Colon (tissue), 2 donors: Measurements from ENCODE around the gene CXXC4.

Experiments used
- FAIRE-seq: peaks from 2 replicates; lab custom pipeline; 2012; peaks lifted over from hg19 to GRCh38; lab: Jason Lieb, UNC
- donor health status: control.
- donor health status: control.

Gene CXXC4

DNA sequence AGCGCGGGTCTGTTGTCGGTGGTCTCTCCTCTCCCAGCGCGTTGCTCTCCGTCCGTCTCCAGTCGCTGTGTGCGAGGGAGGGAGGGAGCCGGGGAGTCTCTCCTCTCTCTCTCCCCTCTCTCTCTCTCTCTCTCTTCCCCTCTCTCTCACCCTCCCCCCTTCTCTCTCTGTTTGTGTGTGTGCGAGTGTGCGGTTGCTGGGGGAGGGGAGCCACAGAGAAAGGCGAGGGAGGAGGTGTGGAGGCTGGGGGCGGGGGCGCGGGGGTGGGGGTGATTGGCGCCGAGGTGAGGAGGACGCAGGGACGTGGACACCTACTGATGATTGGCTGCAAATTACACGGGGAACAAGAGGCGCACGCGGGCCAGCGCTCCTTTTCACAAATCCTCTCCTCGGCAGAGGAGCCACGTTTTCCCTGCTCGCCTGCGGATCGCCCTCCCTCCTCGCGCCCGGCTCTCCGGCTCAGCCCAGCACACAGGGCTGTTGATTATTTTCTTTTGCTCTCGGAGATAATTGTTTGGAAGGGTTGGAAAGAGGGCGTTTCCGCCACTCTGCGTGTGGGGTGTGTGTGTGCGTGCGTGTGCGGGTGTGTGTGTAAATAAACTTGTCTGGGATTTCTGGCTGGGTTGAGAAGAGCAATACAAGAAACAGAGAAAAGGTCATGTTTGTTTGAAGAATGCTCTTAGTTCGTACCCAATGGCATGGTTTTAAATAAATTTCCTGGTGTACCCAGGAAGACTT lies at the start of gene CXXC4:
Gene CXXC4, minus strand, starts transcription at position 73 of the 738 bp plus-strand sequence. CDS start 3,092 bp downstream, outside the sequence.
- no peak for FAIRE-seq

DNA sequence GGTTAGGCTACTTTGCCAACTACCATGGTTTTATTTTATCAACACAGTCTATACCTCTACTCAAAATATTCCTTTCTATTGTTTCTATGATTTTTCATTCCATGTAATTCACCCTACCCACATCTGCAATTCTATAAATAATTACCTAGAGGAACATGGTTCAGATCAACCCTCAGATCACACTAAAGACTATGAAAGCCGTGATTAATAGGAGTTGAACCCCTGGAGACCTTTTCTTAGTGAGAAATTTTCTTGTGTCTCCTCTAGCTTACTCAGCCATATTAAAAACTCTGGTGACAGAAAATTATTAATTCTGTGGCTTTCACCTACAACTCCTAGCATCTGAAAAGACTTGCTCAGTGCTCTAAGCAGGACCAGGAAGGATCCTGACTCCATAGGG lies 38.5 kb upstream of the CXXC4 start:
- FAIRE-seq: no peak

DNA sequence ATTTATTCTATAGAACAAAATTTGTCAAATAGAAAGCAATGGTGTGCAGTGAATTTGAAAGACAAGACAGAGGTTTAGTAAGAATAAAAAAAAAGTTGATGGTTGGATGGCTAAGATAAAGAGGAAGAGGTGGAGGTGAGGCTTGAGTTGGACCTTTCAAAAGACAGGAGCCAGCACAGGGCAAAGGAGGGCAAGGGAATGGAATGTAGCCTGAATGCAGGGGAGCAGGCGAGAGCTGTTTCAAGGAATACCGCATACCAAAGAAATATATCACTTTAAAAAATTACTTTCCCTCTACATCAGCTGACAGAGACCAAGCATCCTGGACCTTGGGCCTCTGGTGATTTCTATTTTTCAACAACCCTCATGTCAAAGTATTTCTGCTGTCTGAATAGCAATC lies 38.0 kb upstream of the CXXC4 start:
- no peak for FAIRE-seq

DNA sequence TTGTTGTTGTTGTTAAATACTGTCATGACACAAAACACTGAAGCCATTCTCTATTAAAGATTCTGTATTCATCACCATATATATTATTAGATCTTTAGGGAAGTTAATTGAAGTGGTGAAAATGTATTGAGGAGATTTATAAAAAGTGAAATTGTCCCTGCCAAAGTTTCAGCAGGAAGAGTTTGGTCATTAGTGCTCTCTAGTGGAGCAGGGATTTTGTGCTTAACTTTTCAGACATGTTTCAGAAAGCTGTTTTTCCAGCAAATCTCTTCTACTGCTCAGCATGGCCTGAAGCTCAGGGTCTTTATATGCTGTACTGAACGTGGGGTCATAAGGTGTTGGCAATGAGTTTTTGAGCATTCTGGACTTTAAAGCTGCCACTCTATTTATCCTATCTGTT lies 36.7 kb upstream of the CXXC4 start:
- no peak for FAIRE-seq

DNA sequence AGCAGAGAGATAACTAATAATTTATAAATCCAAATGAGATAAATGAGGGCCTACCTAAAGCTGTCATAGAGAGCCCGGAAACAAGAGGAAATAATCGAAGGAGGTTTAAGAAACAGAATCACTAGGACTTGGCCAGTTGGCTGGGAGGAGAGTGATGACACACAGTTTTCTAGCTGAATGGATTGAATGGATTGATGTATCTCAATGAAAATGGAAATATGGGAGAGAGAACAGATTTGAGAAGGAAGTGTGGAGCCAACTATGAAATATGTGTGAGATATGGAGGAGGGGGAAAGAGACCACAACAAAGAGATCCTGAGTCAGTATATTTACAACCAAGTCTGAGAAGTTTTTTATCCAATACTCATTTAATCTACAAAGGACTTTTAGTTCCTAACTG lies 35.7 kb upstream of the CXXC4 start:
- no peak for FAIRE-seq

DNA sequence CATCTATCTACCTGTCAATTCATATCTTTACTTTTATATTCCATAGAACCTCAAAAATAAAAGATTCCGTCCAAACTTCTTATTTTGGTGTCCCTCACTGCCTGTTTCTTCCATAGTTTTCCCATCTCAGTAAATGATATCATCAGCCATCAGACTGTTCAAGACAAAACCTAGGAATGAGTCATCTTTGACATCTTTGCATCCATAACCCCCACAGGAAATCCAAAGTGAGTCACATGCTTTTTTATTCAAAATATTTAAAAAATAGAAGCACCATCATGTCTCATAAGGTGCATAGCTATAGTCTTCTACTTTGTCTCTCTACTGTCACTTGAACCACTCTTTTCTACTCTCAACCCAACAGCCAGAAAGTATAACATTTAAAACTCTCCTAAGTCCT lies 29.9 kb upstream of the CXXC4 start:
- no peak for FAIRE-seq

DNA sequence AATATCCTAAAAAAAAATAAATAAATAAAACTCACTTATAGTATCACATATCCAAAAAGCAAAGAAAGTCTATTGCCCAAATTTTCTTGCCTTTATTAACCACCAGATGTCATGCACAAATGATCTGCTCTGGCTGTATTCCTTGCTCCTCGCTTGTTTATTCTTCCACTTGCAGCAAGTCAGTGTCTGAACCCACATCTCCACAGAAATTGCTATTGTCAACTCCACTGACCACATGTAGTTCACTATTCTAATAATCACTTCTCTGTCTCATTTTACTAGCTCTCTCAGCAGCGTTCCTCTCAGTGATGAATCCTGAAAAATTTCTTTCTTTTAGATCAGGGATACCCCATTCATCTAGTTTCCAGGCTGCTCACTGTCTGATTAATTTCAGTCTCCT lies 29.3 kb upstream of the CXXC4 start:
- no peak for FAIRE-seq

DNA sequence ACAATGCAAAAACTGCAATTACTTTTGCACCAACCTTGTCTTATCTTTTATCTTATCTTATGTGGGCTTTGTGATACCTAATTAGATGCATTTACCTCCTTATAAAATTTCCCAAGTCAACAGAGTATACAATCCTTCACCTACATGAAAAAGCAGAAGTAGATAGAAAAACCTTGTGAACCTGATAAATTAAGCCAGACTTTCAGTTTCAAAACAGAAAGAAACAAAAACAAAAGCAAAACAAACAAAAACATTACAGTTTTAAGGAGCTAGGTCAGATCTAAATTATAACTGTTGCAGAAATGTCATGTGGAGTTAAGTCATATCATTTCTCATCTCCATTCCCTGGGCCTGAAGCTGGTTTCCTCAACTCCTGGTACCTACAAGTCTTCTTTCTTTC lies 24.9 kb upstream of the CXXC4 start:
- FAIRE-seq: no peak

DNA sequence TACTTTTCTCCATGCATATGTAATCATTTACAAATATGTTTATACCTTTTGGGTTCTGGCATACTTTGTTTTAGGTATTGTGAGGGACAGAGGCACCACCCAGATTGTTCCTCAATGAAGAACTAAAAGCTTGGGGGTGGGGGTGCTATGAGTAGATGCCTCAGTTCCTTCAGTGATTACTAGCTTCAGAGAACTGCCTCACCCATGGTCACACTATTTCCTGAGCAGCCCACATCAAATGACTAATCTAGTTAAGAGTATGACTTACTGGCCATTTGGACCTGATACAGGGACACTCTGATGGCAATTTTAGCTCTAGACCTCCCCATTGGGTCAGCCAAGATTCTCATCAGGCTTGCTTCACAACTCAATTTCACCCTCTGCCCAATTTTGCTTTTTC lies 22.2 kb upstream of the CXXC4 start:
- no peak for FAIRE-seq

DNA sequence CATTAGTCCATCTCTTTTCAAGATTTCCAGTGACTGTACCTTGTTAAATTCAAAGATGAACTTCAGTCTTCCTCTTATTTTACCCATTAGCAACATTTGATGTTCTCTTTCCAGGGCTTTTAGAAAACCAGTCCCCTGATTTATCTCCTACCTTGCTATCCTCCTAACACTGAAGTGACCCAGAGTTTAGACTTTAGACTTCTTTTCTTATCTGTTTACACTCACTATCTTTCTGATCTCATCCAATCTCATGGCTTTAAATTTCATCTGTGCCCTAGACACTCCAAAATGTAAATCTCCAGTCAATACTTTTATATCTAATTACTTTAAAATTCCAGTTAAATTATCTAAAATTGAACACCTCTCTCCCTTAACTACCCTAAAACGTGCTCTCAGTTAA lies 13.5 kb upstream of the CXXC4 start:
- no peak for FAIRE-seq

DNA sequence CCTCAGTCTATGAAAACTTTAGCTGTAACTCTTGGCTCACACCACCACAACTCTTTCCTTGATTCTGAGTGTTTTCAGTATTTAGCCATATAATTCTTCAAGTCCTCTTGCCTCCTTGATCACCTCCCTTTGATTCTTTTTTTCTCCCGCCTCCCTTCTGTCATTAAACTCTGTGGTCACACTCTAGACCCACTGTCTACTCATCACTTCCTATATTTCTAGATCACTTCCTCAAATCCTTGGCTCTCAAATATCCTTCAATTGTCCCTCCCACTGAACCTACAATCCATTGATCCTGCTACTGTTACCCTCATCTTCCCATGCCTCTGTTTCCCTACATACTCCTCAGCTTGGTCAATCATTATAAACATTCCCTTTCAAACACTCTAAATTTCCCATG lies 12.4 kb upstream of the CXXC4 start:
- FAIRE-seq: no peak

DNA sequence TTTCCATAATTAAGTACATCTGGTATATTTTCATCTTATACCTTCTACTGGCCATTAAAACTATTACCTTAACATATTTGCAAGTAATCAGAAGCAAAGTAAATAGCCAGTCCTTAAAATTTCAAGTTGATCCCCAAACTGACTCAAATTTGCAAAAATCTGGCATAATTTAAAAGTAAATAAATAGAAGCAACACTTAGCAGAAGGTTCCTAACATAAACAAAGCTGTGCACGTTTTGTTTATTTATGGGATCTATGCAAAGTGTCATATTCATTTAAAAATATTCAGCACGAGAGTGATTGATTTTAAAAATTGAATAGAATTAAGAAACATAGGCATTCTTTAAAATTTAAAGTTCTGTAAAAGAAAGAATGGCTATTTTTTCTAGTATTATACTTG lies 9.8 kb upstream of the CXXC4 start:
- FAIRE-seq: no peak

DNA sequence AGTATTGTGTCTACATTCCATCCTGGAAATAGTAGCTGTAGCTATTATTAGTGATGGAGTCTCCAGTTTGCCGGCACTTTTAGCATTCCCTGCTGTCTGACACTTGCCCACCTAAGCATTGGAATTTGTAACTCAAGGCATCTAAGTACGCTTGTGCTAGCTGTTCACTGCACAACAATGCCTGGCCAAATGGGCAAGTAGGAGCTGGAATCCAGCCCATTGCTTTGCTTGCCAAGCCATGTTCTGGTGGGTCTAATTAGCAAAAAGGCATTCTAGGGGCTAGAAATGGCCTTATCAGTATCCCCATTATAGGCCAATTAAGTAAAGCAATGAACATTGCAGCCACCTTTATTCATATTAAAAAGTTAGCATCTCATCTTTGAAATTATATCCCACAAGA lies 7.8 kb upstream of the CXXC4 start:
- no peak for FAIRE-seq

DNA sequence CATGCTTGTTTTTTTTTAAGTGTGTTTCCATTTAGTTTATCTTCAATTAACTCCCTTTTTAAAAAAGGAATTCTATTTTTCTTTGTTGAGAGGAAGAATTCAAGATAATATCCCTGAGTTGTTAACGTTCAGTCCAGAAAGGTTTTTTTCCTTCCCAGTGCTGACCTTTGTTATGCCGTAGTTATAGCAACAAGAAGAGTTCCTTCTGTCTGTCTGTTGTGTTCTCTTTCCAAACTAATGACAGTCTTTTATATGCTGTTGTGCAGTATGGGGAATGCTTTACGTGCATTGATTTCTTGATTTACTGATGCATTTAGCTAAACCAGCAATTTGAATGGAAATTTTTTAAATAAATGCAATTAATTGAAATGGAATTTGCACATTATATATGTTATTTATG lies 6.6 kb upstream of the CXXC4 start:
- no peak for FAIRE-seq

DNA sequence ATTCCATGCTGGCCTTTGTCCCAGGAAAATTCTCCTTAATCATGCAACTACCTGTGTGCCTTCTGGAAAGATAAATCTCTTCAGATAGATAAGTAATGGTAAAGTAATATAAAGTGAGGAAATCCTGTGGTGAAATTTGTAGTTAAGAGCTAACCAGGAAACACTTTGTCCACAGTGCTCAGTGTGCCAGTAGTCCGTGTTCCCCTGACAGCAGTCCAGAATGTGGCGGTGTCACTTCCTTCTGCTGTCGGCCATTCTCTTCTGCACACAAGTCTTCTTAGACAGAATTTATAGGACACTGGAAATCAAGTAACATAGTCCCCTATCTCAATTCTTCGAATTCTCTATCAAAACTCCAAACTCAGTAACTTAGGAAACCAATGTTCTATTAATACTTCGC lies 5.7 kb upstream of the CXXC4 start:
- FAIRE-seq: no peak

DNA sequence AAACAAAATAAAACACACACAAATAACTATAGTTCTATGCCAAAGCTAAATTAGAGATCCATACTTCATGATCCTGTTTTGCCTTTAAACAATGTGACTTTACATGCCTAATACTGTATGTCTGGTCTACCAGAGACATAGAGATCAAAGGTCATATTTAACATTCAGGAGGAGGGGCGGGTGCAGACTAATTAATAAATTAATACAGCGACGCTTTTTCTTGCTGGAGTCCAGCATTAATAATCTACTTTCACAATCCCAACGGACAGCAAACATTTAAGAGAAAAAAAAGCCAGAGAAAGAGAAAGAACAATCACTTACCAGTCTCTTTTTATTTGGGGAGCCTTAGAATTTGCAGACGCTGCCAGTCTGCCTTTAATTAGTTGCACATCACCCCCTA lies 509 bp downstream of the CXXC4 start:
- FAIRE-seq: no peak

DNA sequence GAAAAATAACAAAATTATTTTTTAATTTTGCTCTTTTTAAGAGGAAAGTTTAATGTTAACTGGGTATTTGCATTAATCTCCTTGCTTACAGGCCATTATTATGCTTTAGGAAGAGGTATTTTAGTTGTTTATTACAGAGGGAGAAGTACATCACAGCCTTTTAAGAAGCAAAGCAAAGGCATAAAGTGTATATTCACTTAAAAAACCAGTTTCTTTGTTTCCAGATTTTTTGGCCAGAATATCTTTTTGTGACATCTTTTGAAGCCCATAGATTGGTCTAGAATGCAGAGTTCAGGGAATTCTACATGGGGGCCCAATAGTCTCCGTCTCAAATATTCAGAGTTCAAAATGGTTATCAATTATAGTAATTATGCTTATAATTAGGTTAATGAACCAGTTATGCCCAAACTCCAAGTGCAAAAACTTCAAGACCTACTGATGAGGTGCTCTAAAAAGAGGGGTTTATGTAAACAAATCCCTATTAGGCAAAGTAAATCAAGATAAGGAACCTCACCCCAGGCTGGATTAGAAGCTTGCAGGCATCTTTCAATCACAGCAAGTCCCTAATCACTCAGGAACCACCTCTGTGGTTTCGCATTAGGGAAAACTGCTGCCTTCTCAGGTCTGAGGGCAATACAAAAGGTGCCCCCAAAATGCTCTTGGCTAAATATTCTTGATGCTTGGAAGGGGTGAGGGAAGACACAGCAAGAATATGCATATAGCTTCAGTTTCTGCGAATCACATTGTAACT lies 1.4 kb downstream of the CXXC4 start:
- FAIRE-seq: no peak

DNA sequence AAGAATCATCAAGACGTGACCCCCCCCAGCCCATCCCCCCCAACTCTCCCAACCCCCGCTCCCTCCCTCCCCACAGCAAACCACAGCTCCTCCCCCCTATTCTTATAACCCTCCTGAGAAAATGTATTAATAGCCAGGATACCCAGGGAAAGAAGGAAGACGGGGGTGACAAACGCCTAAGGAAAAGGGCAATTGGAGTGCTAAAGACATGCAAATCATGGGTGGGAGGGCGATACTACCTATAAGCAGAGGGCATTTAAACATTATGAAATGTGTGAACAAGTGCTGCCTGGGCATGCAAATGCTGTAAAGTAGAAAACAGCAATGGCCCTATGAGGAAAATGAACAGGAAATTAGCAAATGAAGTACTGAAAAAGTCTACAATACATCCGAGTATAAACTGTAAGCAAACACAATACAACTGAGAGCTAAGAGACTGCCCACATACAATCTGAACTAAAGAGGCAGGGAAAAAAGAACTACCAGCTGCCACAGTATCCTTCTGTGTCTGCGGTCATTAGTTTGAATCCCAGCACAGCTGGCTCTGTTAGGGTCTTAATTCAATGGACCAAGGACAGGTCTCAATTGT lies 2.4 kb downstream of the CXXC4 start:
- no peak for FAIRE-seq

DNA sequence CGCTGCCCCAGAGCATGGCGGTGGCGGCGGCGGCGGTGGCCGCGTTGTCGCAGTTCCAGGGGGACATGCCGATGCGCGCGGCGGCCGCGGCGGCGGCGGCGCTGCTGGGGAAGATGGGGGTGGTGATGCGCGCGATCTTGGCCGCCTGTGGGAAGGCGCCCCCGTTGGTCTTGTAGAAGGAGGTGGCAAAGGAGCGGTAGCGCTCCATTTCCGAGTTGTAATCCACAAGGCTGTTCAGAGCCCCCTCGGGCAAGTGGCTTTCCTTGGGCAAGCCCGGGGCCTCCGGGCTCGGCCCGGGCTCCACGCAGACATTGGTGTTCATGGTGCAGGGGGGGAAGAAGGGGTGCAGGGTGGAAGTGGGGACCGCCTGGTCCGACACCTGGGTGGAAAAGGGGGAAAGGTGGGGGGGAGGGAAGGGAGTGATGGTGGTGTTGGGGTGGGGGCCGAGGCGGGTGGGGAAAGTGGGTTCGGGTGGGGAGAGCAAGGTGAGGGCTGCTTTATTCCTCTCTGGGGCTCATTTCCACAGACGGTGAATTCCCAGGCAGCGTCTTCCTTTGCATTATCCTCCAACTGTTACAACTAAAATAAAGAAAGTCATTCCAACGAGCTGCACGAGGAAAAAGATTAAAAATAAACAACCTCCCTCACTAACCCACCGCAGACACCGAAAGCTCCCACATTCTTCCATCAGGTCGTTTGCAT lies 3.1 kb downstream of the CXXC4 start:
- FAIRE-seq: no peak

DNA sequence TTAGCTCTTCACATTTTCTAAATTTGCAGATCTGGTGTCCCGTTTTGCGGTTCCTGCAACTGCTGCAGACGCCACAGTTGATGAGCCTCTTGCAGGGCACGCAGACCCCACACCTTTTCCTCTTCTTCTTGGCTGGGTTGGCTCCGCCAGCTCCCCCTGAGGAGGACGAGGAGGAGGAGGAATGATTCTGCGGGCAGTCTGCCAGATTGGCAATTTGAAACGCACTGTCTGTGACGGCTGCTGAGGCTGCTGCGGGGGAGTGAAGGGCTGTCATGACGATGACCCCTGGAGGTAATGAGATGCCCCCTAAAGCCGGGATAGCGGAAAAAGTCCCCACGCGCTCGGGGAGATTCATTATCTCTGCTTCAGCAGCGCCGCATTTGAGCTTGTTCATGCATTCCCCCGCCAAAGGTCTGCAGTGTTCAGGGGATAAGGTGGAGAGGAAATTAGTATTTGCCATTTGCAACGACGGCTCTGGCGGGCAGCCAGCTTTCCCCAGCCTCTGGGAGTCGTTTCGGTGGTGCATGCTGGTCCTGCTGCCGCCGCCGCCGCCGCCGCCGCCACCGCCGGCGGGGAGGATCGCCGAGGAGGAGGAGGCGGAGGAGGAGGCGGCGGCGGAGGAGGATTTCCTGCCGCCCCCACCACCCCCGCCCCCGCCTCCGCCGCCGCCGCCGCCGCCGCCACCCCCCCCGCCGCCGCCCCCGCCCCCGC lies 3.8 kb downstream of the CXXC4 start:
- no peak for FAIRE-seq

DNA sequence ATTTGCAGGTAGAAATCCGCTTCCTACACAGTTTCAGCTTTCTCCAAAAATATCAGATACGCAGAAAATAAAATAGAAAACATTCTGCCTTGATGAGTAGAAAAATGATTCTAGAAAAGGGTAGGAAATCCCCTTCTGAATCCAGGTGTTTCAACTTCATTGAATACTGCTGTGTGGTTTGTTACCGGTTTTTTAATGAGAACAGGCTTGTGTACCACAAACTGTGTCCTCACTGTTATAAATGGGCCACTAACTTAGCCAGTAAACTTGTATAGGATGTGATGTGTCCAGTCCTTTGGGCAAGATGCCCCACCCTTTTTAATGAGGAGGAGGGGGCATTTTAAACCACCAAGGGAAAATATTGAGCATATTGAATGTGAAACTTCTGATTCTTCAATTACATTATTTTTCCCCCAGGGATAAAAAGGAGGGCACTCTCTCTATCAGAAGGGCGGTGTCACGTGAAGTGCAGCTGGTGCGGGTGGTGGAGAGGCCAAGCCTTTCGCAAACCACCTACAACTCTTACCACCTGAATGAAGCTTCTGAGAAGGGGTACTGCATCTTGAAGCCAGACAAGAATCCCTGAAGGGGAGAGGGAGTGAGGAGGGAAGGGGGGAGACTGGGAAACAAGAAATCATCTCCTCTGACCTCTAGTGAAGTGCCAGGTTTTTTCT lies 4.5 kb downstream of the CXXC4 start:
- FAIRE-seq: no peak

DNA sequence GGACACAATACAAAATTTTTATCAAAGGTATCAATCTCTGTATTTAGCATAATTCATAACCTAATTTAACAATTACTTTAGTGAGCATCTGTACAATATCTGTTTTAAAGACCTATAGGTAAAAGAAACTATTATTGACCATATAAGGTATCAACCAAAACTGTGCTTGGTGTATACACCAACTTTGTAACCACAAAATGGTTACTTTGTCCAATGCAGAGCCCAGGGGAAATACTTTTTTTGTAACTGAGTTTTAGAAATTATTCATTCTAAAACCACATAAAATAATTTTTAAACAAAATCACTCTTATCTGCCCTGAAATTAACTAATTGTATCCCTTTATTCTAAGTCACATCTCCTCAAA lies 5.0 kb downstream of the CXXC4 start:
- no peak for FAIRE-seq
